GM11168 (cell line): Measurements from ENCODE around the gene PRKCG.

Experiments
- in situ Hi-C: fragments of 300-500 bp; cut with MboI; formaldehyde crosslinking; loops from one replicate; pipeline ENCODE4 v1.12.0; 2022; ENCODE audit warnings: low sequenced_read_pairs; ENCODE audit not compliant: unreplicated experiment

The PRKCG gene

DNA sequence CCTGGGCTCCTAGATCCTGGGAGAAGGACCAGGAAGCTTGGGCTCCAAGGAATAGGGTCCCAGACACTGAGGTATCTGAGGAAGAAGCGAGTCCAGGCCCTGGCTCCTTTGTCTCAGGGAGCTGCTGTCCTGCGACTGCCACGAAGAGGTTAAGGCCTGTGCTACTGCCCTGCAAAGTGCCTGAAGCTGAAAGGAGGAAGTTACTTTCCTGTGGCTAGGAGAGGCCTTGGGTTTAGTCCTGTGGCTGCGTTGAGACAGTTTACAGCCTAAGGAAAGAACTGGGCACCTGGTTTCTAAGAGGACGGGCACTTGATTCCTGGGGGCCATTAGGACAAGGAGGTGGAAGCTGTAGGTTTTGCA is 11.5 kb upstream of the PRKCG start:
- in situ Hi-C loops: no loop called here

DNA sequence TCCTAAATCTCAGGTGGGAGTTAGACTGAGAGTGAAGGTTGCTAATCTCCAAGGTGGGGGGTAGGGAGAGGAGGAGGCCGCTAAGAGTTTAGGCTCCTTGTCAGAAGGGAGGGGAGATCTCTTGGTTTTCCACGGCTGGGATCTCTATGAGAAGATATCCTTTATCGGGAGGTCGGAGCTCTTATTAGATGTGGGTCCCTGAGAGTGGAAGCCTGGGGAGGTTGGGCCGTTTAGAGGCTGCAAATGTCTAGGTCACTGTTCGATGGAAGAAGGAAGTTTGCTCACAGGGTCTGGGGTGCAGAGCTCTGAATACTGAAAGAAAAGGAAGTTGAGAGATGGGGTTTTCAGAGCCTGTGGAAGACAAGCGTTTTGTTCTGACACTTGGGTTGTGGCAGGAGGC is 10.5 kb upstream of the PRKCG start:
- in situ Hi-C loops: no loop called here

DNA sequence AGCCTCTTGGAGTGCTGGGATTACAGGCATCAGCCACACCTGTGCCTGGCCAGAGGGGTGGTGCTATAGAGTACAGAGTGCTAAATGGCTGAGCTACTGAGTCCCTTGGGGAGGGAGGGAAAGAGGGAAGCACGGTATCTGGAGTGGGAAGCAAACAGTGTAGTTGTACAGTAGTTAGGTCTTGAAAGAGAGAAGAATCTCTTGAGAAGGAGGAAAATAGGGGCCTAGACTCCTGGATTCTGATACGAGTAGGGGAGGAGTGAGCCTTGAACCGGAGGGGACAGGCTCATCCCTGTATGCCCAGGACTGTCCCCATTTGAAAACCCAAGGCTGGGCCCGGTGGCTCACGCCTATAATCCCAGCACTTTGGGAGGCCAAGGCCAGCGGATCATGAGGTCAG is 9.2 kb upstream of the PRKCG start:
- in situ Hi-C loops: no loop called here

DNA sequence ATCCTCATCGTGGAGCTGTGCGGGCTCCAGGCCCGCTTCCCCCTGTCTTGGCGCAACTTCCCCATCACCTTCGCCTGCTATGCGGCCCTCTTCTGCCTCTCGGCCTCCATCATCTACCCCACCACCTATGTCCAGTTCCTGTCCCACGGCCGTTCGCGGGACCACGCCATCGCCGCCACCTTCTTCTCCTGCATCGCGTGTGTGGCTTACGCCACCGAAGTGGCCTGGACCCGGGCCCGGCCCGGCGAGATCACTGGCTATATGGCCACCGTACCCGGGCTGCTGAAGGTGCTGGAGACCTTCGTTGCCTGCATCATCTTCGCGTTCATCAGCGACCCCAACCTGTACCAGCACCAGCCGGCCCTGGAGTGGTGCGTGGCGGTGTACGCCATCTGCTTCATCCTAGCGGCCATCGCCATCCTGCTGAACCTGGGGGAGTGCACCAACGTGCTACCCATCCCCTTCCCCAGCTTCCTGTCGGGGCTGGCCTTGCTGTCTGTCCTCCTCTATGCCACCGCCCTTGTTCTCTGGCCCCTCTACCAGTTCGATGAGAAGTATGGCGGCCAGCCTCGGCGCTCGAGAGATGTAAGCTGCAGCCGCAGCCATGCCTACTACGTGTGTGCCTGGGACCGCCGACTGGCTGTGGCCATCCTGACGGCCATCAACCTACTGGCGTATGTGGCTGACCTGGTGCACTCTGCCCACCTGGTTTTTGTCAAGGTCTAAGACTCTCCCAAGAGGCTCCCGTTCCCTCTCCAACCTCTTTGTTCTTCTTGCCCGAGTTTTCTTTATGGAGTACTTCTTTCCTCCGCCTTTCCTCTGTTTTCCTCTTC is 8.0 kb upstream of the PRKCG start:
- in situ Hi-C loops: no loop called here

DNA sequence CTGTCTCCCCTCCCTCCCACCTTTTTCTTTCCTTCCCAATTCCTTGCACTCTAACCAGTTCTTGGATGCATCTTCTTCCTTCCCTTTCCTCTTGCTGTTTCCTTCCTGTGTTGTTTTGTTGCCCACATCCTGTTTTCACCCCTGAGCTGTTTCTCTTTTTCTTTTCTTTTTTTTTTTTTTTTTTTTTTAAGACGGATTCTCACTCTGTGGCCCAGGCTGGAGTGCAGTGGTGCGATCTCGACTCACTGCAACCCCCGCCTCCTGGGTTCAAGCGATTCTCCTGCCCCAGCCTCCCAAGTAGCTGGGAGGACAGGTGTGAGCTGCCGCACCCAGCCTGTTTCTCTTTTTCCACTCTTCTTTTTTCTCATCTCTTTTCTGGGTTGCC is 7.4 kb upstream of the PRKCG start:
- in situ Hi-C loops: no loop called here

DNA sequence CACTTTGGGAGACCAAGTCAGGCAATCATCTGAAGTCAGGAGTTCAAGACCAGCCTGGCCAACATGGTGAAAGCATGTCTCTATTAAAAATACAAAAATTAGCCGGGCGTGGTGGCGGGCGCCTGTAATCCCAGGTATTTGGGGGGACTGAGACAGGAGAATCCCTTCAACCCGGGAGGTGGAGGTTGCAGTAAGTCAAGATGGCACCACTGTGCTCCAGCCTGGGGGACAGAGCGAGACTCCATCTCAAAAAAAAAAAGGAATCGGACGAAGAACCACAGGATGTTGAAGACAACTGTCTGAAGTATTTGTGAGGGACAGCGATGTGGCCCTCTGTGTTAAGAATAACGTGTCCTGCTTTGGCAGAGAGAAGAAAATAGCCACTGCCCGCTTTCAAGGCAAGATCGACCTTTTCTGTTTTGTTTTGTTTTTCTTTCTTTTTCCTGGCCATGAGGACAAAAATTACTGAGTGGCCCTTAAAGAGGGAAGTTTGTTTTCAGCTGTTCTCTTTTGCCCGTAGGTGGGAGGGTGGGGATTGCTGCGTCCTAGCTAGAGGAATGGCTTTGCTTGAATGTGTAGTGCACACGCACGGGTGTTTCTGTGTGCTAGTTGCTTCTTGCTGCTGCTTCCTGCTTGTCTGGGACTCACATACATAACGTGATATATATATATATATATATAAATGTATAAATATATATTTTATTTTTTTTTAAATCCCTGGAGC is 6.2 kb upstream of the PRKCG start:
- in situ Hi-C loops: no loop called here

DNA sequence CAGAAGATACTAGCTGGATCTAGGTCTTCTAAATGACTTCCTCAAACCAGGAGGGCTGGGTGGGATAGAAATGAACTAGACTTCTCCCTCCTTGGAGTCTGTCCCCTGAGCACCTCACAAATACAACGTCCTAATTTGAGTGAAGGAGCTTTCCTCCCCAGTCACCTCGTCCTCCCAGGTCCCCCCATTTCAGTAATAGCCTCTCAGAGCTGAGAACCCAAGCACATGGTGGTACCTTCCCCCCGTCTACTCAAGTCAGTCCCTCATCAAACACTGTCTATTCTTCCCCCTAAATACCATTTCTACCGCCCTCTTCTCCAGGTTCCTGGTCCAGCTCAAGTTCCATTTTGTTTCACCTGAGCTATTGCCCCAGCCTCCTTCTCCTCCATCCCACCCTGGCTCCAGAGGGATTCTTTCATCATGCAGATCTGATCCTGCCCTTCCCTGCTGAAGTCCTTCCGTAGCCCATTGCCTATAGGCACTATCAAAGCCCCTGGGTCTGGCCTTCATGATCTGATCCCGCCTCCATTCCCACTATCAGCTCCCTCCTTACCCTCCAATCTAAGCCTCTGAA is 5.3 kb upstream of the PRKCG start:
- in situ Hi-C loops: no loop called here

DNA sequence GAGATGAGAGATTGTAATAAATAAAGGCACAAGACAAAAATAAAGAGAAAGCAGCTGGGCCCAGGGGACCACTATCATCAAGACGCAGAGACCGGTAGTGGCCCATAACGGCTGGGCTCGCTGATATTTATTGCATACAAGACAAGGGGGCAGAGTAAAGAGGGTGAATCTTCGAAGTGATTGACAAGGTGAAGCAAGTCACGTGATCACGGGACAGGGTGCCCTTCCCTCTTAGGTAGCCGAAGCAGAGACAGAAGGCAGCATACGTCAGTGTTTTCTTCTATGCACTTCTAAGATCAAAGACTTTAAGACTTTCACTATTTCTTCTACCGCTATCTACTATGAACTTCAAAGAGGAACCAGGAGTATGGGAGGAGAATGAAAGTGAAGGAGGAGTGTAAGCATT is 4.6 kb upstream of the PRKCG start:
- in situ Hi-C loops: no loop called here

DNA sequence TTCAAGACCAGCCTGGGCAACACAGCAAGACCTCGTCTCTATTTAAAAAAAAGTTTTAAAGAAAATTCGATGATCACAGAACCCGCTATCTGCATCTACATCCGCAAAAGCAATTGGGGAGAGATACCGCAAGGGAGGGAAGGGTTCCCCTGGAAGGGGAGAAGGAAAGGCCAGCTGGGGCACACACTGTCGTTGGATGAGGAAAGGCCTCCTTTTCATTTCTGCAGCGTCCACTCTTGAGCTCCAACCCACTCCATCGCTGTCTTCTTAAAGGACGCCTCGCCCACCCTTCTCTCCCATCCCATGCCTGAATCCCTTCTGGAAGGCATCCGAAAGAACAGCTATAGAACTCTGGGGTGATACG is 3.2 kb upstream of the PRKCG start:
- in situ Hi-C loops: no loop called here

DNA sequence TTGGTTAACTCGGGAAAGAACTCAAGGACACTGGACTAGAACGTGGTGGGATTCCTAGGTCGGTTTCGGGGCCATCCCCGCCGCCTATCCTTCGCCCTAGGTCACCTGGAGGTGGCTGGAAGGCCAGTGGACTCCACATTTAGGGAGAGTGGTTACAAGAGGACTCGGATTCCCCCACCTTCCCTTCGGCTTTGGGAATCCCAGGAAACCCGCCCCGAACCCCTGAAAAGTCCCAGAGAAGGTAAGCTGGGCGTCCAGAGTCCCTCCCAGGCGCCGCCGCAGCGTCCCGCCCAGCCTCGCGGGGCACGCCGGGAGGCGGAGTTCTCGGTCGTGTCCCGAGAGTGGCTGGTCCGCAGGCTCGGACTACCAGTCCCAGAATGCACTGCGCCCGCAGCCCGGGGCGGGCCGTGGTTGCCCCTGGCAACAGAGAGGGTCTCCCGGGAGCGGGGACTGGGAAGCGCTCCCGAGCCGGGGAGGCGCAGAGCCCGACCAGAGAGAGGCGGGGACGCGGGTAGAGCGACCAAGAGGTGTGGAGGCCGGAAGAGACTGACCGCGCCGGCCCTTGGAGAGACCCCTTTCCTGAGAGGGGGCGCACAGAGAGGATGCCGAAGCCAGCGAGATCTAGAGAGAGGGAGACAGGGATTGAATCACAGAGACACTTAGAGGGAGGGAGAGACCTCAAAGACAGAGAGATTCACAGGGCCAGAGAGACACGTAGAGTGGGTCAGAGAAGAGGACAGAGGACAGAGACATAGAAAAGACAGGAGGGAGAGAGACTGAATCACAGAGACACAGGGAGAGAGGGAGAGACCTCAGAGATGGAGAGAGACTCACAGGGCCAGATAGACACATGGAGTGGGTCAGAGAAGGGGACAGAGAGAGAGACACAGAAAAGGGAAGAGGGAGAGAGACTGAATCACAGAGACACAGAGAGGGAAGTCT is 2.6 kb upstream of the PRKCG start:
- in situ Hi-C loops: no loop called here

DNA sequence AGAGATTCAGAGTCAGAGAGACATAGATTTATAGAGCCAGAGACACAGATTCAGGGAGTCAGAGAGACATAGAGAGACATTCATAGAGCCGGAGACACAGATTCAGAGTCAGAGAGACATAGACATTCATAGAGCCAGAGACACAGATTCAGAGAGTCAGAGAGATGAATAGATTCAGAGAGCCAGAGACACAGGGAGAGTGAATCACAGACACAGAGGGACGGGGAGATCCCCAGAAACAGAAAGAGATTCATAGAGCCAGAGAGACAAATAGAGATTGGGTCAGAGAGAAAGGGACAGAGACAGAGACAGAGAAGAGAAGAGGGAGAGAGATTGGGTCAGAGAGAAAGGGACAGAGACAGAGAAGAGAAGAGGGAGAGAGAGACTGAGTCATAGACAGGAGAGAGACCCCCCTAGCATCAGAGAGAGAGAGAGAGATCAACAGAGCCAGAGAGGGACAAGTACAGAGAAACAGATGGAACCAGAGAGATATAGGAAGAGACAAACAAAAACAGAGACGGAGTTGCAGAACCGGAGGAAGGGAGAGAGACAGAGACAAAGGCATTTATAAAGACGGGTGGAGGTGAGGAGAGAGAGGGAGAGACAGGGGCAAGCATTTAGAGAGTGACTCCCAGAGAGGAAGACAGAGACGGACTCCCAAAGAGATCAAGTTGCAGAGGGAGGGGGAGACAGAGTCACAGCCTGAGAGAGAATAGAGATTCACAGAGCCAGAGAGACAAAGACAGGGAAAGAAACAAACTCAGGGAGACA is 1.1 kb upstream of the PRKCG start:
- in situ Hi-C loops: no loop called here

DNA sequence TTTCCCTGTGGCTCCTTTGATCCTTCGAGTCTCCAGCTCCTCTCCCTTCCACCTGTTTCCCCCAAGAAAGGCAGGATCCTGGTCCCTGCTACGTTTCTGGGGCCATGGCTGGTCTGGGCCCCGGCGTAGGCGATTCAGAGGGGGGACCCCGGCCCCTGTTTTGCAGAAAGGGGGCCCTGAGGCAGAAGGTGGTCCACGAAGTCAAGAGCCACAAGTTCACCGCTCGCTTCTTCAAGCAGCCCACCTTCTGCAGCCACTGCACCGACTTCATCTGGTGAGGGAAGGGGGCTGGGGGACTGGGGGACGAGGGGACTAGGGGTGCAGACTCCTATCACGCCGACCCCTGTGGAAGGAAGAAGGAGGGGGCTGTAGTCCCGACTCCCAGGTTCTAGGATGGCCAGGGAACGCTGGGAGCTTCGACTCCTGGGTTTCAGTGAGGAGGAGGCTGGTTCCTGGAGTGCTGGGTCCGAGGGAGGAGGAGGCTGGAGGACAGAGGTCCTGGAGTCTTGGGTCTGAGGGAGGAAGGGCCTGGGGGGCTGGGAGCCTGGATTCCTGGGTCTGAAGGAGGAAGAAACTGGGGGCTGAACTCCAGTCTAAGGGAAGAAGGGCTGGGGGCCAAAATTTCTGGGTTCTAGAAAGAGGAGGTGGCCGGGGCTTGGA is 524 bp downstream of the PRKCG start:
- in situ Hi-C loops: no loop called here

DNA sequence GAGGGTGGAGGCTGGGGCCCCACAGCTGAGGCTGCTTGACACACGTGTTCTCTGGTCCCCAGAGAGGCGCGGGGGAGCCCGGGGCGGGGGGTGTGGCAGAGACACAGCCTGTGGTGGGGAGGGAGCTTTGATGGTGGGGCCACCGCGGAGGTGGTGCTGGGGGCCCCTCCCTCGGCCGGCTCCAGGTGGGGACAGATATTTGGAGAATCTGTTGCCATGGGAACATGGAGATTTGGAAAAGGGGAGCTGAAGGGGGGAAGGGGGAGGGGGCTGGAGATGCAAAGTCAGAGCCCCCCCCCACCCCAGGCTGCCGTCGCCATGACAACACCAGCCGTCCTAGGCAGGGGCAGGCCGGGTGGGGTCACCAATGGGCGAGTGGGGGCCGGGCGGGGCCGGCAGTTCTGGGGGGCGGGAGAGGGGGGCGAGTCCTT is 1.2 kb downstream of the PRKCG start:
- in situ Hi-C loops: no loop called here

DNA sequence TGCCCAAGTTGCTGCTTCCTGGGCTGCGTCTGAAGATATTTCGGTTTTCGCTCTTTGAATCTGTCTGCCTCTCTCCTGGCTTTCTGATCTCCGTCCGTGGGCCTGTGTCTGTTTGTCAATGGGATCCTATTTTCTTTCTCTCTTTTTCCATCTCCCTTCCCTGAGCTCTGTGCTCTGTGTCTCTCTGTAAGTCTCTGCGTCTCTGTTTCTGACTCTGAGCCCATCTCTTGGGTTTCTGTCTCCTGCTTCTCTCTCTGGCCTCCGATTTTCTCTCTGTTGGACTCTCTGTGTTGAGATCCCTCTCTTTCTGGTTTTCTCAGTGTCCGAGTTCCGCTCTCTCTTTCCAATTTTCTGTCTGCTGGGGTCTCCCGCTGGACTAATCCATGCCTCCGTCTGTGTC is 1.7 kb downstream of the PRKCG start:
- in situ Hi-C loops: no loop called here

DNA sequence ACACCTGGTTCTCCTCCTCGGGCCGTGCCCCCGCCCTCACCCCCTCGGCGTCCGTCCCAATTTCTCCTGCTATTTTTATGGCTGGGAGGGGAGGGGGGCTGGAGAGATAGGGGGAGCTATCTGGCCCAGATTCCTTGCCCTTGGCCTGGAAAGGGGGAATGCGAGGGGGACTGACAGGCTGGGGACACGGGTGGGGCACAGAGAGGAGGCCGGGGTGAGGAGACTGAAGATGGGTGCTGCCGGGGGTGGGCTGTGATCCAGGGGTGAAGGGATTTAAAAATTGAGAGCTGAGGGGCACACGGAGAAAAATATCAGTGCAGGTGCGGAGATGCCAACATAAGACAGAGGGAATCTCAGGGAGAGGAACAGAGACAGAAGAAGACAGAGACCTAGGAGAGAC is 2.3 kb downstream of the PRKCG start:
- in situ Hi-C loops: no loop called here

DNA sequence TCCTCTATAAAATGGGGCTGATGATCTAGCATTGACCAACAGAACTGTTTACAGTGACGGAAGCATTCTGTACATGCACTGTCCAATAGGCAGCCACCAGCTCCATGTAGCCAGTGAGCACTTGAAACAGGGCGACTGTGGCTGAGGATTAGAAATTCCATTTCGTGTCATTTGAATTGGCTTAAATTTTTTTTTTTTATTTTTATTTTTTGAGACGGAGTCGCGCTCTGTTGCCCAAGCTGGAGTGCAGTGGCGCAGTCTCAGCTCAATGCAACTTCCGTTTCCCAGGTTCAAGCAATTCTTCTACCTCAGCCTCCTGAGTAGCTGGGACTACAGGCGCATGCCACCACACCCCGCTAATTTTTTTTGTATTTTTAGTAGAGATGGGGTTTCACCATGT is 3.0 kb downstream of the PRKCG start:
- in situ Hi-C loops: no loop called here

DNA sequence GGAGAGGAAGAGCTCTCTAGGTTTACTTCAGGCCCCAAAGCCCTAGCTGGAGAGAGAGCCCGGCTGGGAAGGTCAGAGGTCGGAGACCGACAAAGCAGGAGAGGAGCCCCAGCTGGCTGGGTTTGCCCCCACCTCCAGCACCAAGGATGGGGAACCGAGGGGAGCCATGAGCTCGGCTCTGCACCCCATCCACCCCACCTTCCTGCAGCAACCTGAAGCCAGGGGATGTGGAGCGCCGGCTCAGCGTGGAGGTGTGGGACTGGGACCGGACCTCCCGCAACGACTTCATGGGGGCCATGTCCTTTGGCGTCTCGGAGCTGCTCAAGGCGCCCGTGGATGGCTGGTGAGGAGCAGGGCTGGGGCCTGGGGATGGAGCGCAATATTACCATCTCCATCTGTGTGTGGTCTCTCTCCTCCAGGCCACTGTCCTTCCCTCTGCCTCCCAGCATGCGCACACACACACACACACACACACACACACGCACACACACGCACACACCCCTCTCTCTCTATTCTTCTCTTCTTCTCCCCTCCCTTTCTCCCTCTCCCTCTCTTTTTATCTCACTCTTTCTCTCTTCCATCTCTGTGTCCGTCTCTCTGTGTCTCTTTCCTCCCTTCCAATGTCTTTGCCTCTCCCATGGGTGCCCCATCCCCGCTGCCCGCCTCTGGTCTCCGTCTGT is 10.4 kb downstream of the PRKCG start:
- in situ Hi-C loops: no loop called here

DNA sequence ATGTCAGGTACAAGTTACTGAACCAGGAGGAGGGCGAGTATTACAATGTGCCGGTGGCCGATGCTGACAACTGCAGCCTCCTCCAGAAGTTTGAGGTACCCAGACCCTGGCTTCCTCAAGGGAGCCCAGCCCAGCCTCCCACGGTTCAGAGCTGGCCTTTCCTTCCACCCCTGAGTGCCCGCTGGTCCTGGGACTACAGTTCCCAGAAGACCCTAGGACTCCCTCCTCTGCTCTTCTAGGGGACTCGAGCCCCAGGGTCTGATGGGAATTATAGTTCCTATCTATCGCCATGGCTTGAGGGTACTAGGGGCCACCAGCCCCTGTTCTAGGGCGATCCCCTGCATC is 11.0 kb downstream of the PRKCG start:
- in situ Hi-C loops: no loop called here

DNA sequence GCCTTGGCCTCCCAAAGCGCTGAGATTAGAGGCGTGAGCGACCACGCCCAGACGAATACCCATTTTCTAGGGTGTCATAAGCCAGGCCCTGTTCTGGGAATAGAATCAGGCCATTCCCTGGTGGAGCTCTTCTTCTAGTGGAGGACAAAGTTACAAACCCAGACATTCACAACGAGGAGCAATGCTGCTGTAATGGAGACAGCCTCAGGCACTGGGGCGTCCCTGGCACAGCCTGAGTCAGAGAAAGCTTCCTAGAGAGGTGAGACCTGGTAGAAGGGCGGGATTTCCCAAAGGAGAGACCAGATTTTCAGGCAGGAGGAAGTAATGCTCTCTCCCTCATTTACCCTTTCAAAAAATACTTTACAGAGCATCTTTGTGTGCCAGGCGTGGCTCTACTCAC is 12.7 kb downstream of the PRKCG start:
- in situ Hi-C loops: no loop called here
